SK-N-MC (cell line): Measurements from ENCODE around the gene NAPSA.

Experiments
- DNase-seq: peaks from one replicate; pipeline ENCODE4 v3.0.0-alpha.2; 2011; ENCODE audit warnings: low read depth, low spot score
- H3K27ac ChIP-seq: fragments of 200-600 bp; sonication (generic); 2 replicates; pipeline ENCODE4 v1.5.1; 2016; ENCODE audit warnings: mixed run types
- H3K36me3 ChIP-seq: fragments of 200-600 bp; sonication (generic); 2 replicates; pipeline ENCODE4 v1.6.1; 2017; ENCODE audit warnings: antibody characterized with exemption, low read length, mixed read lengths; ENCODE audit not compliant: insufficient read depth
- H3K4me3 ChIP-seq: fragments of 200-600 bp; sonication (generic); 2 replicates; pipeline ENCODE4 v1.5.1; 2016
- H3K9ac ChIP-seq: fragments of 200-600 bp; sonication (generic); 2 replicates; pipeline ENCODE4 v1.8.0; 2017; ENCODE audit warnings: mixed run types, mixed read lengths; ENCODE audit not compliant: insufficient read length
- H3K9me3 ChIP-seq: fragments of 200-600 bp; sonication (generic); 2 replicates; pipeline ENCODE4 v1.6.1; 2017; ENCODE audit warnings: low read depth, mild to moderate bottlenecking, antibody characterized with exemption, low read length, moderate library complexity, mixed read lengths
- EZH2 ChIP-seq: fragments of 200-600 bp; sonication (generic); IDR thresholded peaks from one replicate; pipeline ENCODE4 v1.6.1; 2017; ENCODE audit warnings: antibody characterized with exemption
- FOXP2 ChIP-seq: optimal IDR thresholded peaks from 2 replicates; pipeline ENCODE3; 2011; ENCODE audit warnings: mild to moderate bottlenecking, moderate library complexity; ENCODE audit not compliant: insufficient read depth; ENCODE audit errors: extremely low read length, control extremely low read depth
- POLR2AphosphoS5 ChIP-seq: IDR thresholded peaks from 2 replicates; pipeline ENCODE4 v1.6.1; 2012; ENCODE audit warnings: mild to moderate bottlenecking, low read depth, low read length, borderline replicate concordance

NAPSA gene

GRCh38 chr19:50323782-50324133 is 41.7 kb downstream of the NAPSA start:
- Histone ChIP-seq H3K27ac (no peak overlapping the region), H3K9me3 (no peaks in the 10 kb centered on the region), H3K9ac (no peak overlapping the region), H3K36me3 (no peaks in the 10 kb centered on the region), H3K4me3 (no peak overlapping the region)
- DNase-seq: no peak
- TF ChIP-seq EZH2 (no peak), FOXP2 (no peak), POLR2AphosphoS5 (no peak)

DNA sequence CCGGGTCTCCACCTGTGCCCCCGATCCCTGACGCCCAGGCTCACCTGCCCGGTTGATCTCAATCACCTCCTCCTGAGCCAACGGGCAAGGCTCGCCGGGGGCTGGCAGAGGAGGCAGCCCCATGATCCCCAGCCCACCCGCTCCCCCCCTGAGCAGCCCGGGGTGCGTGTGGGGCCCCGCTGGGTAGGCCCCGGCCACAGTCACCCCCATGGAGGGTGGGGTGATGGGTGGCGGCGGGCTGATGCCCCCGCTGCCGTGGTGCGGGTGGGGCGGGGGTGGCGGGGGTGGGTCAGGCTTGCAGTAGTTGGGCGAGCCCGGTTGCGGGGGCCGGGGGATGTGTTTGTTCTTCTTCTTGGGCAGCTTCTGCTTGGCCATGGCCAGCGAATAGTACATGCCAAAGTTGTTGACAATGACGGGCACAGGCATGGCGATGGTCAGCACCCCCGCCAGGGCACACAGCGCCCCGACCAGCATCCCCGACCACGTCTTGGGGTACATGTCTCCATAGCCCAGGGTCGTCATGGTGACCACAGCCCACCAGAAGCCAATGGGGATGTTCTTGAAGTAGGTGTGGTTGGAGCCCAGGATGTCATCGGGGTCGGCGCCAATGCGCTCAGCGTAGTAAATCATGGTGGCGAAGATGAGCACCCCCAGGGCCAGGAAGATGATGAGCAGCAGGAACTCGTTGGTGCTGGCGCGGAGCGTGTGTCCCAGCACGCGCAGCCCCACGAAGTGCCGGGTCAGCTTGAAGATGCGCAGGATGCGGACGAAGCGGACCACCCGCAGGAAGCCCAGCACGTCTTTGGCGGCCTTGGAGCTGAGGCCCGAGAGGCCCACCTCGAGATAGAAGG is 42.3 kb downstream of the NAPSA start:
- DNase-seq: no peak
- Histone ChIP-seq H3K27ac (no peak overlapping the region), H3K9ac (no peak overlapping the region), H3K4me3 (no peak overlapping the region), H3K9me3 (no peaks in the 10 kb centered on the region), H3K36me3 (no peaks in the 10 kb centered on the region)
- no peak for TF ChIP-seq POLR2AphosphoS5
- no peak for TF ChIP-seq FOXP2
- TF ChIP-seq EZH2: no peak

- Histone ChIP-seq H3K36me3 (no peaks in the 10 kb centered on the region), H3K9ac (no peak overlapping the region), H3K27ac (no peak overlapping the region), H3K4me3 (no peak overlapping the region), H3K9me3 (no peaks in the 10 kb centered on the region)
- DNase-seq: no peak
- TF ChIP-seq EZH2: no peak
- TF ChIP-seq POLR2AphosphoS5: no peak
- no peak for TF ChIP-seq FOXP2
Observed at GRCh38 chr19:50322234-50322633, 43.2 kb downstream of the NAPSA start.

DNA sequence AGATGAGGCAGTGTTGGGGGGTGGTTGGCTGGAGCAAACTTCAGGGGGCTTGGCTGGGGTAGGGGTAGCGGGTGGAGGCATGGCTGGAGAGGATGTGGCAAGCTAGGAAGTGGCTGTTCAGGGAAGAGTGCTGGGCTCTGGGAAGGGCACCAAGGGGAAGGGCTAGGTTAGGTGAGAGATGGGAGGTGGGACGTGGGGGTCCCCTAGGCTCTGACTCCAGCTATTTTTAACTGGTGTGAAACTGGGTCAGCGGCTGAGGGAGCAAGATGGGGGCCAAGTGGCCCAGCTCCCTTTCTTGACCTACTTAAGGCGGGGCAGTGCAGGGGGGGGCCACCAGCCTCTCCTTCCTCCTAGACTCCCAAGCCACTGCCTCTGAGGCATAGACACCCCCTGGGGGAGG is 43.6 kb downstream of the NAPSA start:
- H3K9me3 ChIP-seq: no peaks in the 10 kb centered on the region
- H3K27ac ChIP-seq: no peak overlapping the region
- TF ChIP-seq EZH2: no peak
- TF ChIP-seq FOXP2: no peak
- no peak for TF ChIP-seq POLR2AphosphoS5
- H3K4me3 ChIP-seq: no peak overlapping the region
- DNase-seq: no peak
- H3K36me3 ChIP-seq: no peaks in the 10 kb centered on the region
- no peak overlapping the region for H3K9ac ChIP-seq

GRCh38 chr19:50320596-50320995 is 44.8 kb downstream of the NAPSA start:
- Histone ChIP-seq H3K36me3 (no peaks in the 10 kb centered on the region), H3K27ac (no peak overlapping the region), H3K4me3 (no peak overlapping the region), H3K9me3 (no peaks in the 10 kb centered on the region), H3K9ac (no peak overlapping the region)
- TF ChIP-seq POLR2AphosphoS5: no peak
- no peak for TF ChIP-seq EZH2
- no peak for DNase-seq

DNA sequence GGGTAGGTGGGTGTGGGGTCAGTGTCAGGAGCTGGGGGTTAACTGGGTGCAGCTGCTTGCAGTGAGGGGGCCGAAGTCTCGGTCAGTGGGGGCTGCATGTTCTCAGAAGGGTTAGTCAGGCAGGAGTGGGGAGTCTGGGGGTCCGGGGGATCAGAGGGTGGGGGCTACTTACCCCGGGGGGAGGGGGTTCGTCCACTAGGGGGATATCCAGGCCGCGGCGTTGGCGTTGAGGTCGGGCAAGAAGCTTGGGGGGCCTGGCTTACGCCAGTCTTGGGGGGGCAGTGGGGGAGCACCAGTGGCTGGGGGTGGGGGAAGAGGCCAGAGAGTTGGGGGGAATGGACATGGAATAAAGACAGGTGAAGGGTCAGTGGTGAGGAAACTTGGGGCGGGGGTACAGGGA is 45.4 kb downstream of the NAPSA start:
- Histone ChIP-seq H3K36me3 (no peaks in the 10 kb centered on the region), H3K9ac (no peak overlapping the region), H3K9me3 (no peaks in the 10 kb centered on the region), H3K27ac (no peak overlapping the region), H3K4me3 (no peak overlapping the region)
- TF ChIP-seq FOXP2 (no peak), EZH2 (no peak), POLR2AphosphoS5 (no peak)
- no peak for DNase-seq

DNA sequence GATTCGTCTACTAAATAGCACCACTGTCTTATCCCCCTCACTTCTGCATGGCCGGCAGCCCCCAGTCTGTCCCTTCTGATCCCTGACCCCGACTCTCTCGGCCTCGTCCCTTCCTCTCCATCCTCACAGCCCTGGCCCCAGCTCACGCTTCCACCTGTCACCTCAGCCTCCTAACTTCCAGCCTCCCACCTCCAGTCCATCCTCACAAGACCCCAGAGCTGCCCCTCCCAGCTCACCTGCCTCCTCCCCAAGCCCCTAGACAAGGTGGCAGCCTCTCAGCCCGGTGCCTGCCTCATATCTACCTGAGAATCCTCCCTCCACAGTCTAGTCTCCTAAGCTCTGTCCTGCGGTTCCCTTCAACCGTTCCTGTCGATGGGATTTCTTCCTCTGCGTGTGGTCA is 46.3 kb downstream of the NAPSA start:
- TF ChIP-seq EZH2 (no peak), FOXP2 (no peak), POLR2AphosphoS5 (no peak)
- Histone ChIP-seq H3K27ac (no peak overlapping the region), H3K36me3 (no peaks in the 10 kb centered on the region), H3K9me3 (no peaks in the 10 kb centered on the region), H3K9ac (no peak overlapping the region), H3K4me3 (no peak overlapping the region)
- DNase-seq: no peak

DNA sequence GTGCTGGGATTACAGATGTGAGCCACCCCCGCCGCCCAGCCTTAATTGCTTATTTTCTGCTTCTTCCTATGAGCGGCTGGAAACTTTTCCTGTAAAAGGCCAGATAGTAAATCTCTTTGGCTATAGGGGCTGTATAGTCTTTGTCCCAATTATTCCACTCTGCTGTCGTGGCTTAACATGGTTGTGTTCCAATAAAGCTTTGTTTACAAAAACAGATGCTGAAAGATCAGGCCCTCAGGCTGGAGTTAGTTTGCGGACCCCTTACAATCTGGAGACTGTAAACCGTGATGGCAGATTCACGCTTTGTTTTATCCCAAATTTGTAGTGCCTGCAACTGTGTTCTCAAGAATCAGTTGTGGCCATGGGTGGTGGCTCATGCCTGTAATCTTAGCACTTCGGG is 47.0 kb downstream of the NAPSA start:
- Histone ChIP-seq H3K27ac (no peak overlapping the region), H3K9ac (no peak overlapping the region), H3K9me3 (no peaks in the 10 kb centered on the region), H3K4me3 (no peak overlapping the region), H3K36me3 (no peaks in the 10 kb centered on the region)
- TF ChIP-seq EZH2 (no peak), POLR2AphosphoS5 (no peak), FOXP2 (no peak)
- DNase-seq: no peak

DNA sequence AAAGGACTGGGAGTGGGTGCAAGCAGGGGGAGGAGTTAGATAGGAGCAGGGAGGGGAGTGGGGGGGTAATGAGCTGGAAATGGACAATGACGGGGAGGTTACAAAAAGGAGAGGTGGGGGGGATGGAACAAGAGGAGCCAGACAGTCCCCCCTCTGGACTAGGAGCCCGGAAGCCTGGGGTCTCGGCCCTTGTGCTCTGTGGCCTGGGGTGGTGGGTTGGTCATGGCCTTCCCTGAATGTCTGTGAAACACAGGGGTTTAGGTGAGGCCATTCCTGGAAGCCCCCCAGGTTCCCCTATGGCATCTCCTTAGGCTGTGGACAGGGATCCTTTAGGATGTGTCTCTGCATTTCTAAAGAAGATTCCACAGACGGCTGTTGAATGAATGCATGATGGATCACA is 48.3 kb downstream of the NAPSA start:
- H3K27ac ChIP-seq: no peak overlapping the region
- no peaks in the 10 kb centered on the region for H3K9me3 ChIP-seq
- TF ChIP-seq EZH2: no peak
- no peak for TF ChIP-seq POLR2AphosphoS5
- TF ChIP-seq FOXP2: no peak
- H3K9ac ChIP-seq: no peak overlapping the region
- H3K36me3 ChIP-seq: no peaks in the 10 kb centered on the region
- H3K4me3 ChIP-seq: no peak overlapping the region
- DNase-seq: no peak
